ENCODE results near the gene STYXL1. TPM values are rescaled to one million over a fixed set of nuclear protein-coding genes. Genes with fewer than 3 reads are reported as not detected.
A peak's percentile ranks its signal among the peaks of the same experiment; 100 is the strongest.
"Not testable (repeated sequence)": the region's sequence is repeated elsewhere in the genome, so short reads cannot be mapped to it uniquely, and the experiment has no call there.

The STYXL1 gene
- total and polyA plus RNA-seq, 4 donors = 36.6 to 45.8 (median 41.3) TPM

- Histone ChIP-seq H3K27me3 (ENCODE audit: control insufficient read depth in 3 of 3, insufficient read depth in 3 of 3, low read length in 2 of 3) (no peaks in the 10 kb centered on the region), H3K9me3 (ENCODE audit: control insufficient read depth in 4 of 4, insufficient read depth in 3 of 4, low read length in 3 of 4) (no peaks in the 10 kb centered on the region), H3K27ac (ENCODE audit: low read depth in 1 of 2, low read length in 1 of 2) (no peak overlapping the region), H3K9ac (ENCODE audit: insufficient read depth in 1 of 2, low read length in 2 of 2) (no peak overlapping the region), H3K36me3 (ENCODE audit: control insufficient read depth in 4 of 4, insufficient read depth in 4 of 4, low read length in 4 of 4) (peaks cover 6 to 13% (median 8%) of the 10 kb centered on the region in 4 donors), H3K4me1 (ENCODE audit: control insufficient read depth in 5 of 5, insufficient read depth in 5 of 5, low read length in 5 of 5) (peaks cover 0 to 6% (median 0%) of the 10 kb centered on the region in 5 donors), H3K4me3 (no peak overlapping the region)
- TF ChIP-seq, protein P1, sequence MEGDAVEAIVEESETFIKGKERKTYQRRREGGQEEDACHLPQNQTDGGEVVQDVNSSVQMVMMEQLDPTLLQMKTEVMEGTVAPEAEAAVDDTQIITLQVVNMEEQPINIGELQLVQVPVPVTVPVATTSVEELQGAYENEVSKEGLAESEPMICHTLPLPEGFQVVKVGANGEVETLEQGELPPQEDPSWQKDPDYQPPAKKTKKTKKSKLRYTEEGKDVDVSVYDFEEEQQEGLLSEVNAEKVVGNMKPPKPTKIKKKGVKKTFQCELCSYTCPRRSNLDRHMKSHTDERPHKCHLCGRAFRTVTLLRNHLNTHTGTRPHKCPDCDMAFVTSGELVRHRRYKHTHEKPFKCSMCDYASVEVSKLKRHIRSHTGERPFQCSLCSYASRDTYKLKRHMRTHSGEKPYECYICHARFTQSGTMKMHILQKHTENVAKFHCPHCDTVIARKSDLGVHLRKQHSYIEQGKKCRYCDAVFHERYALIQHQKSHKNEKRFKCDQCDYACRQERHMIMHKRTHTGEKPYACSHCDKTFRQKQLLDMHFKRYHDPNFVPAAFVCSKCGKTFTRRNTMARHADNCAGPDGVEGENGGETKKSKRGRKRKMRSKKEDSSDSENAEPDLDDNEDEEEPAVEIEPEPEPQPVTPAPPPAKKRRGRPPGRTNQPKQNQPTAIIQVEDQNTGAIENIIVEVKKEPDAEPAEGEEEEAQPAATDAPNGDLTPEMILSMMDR (IDR thresholded peaks at IDR 0.05; ENCODE audit: control extremely low read depth, extremely low read depth) = no peak
- peak in 1 of 3 donors; percentile 25 for DNase-seq
- peak; percentile 53 for ATAC-seq (ENCODE audit: insufficient read depth, low FRiP score)
- WGBS, 2 donors = 19 to 41% methylated on average over 4 of the region's 4 CpGs
These were observed 24.8 kb downstream of the STYXL1 start for GRCh38 chr7:76023002-76023401.

DNA sequence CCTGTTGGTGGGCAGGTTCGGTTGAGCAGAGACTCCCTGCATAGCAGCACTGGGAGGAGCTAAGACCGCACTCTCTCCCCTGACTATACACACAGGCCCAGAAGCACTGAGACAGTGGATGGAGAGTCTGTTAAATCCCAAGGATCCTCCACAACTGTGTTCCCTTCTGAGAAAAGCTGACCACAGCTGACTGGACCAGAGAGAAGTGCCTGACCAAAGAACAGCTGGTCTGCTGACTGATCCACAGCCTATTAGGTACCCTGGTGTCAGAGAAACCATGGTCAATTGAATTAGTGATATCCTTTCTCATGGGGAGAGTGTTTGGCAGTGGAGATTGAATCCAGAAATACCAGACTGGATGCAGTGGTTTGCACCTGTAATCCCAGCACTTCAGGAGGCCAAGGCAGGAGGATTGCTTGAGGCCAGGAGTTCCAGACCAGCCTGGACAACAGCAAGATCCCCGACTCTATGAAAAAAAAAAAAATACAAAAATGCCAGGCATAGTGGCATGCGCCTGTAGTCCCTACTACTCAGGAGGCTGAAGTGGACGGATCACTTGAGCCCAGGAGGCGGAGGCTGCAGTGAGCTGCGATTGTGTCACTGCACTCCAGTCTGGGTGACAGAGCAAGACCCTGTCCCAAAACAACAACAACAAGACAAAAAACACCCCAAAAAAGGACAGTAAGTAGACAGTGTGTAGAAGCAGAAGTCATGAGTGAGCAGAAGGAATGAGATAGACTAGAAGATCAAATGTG lies 25.6 kb downstream of the STYXL1 start:
- WGBS, 2 donors = 72 to 92% methylated on average over 7 of the region's 7 CpGs
- TF ChIP-seq, protein P1 (IDR thresholded peaks at IDR 0.05; ENCODE audit: control extremely low read depth, extremely low read depth) = no peak
- no peak overlapping the region for H3K4me3 ChIP-seq

DNA sequence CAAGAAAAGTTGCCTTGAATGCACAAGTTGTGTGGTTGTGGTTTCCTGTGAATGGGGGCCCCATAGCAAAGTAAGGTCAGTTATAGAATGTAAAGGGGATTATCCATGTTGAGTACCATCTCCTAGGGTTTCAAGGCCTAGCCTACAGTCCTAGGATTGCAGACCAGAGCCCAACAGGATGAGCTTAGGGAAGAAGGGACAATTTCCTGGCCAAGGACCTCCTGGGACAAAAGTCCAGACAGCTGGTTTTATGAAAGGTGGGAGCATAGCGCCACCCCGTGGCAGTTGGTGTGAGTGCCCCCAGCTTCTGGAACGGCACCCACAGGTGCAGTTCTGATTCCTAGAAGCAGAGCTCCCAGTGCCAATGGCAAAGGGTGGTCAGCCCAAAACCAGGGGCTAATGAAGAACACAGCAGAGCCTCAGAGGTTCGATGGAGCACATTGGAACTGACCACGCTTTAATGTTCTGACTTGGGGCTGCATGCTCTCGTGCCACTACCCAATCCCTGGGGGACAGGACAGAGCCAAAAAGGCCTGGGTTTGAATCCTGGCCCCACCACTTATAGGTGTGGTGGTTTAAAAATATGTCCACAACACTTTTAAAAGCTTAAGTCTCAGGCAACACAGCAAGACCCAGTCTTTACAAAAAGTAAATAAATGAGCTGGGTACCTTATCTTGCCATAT lies 27.6 kb downstream of the STYXL1 start:
- Histone ChIP-seq H3K9me3 (ENCODE audit: control insufficient read depth in 4 of 4, insufficient read depth in 3 of 4, low read length in 3 of 4) (no peaks in the 10 kb centered on the region), H3K36me3 (ENCODE audit: control insufficient read depth in 4 of 4, insufficient read depth in 4 of 4, low read length in 4 of 4) (peaks cover 6 to 13% (median 10%) of the 10 kb centered on the region in 4 donors), H3K4me1 (ENCODE audit: control insufficient read depth in 5 of 5, insufficient read depth in 5 of 5, low read length in 5 of 5) (peaks cover 0 to 6% (median 0%) of the 10 kb centered on the region in 5 donors), H3K27ac (ENCODE audit: low read depth in 1 of 2, low read length in 1 of 2) (no peak overlapping the region), H3K4me3 (no peak overlapping the region), H3K27me3 (ENCODE audit: control insufficient read depth in 3 of 3, insufficient read depth in 3 of 3, low read length in 2 of 3) (no peaks in the 10 kb centered on the region), H3K9ac (ENCODE audit: insufficient read depth in 1 of 2, low read length in 2 of 2) (no peak overlapping the region)
- ATAC-seq (ENCODE audit: insufficient read depth, low FRiP score) (peak; percentile 75), DNase-seq (peak; percentile 60 to 72 (median 68))
- TF ChIP-seq, protein P1 (IDR thresholded peaks at IDR 0.05; ENCODE audit: control extremely low read depth, extremely low read depth) = peak; percentile 85
- 45 to 47% methylated on average over 6 of the region's 6 CpGs for WGBS, 2 donors

More for the DNA sequence above, 25.6 kb downstream of the STYXL1 start:
- Histone ChIP-seq H3K36me3 (ENCODE audit: control insufficient read depth in 4 of 4, insufficient read depth in 4 of 4, low read length in 4 of 4) (peaks cover 6 to 13% (median 8%) of the 10 kb centered on the region in 4 donors), H3K4me1 (ENCODE audit: control insufficient read depth in 5 of 5, insufficient read depth in 5 of 5, low read length in 5 of 5) (peaks cover 0 to 6% (median 0%) of the 10 kb centered on the region in 5 donors), H3K27ac (ENCODE audit: low read depth in 1 of 2, low read length in 1 of 2) (no peak overlapping the region), H3K9me3 (ENCODE audit: control insufficient read depth in 4 of 4, insufficient read depth in 3 of 4, low read length in 3 of 4) (no peaks in the 10 kb centered on the region), H3K9ac (ENCODE audit: insufficient read depth in 1 of 2, low read length in 2 of 2) (no peak overlapping the region), H3K27me3 (ENCODE audit: control insufficient read depth in 3 of 3, insufficient read depth in 3 of 3, low read length in 2 of 3) (no peaks in the 10 kb centered on the region)
- ATAC-seq (ENCODE audit: insufficient read depth, low FRiP score) = no peak
- no peak for DNase-seq

- not testable (repeated sequence) for H3K4me3 ChIP-seq; H3K27me3 ChIP-seq (ENCODE audit: control insufficient read depth in 3 of 3, insufficient read depth in 3 of 3, low read length in 2 of 3); DNase-seq; ATAC-seq (ENCODE audit: insufficient read depth, low FRiP score); H3K9ac ChIP-seq (ENCODE audit: insufficient read depth in 1 of 2, low read length in 2 of 2); H3K9me3 ChIP-seq (ENCODE audit: control insufficient read depth in 4 of 4, insufficient read depth in 3 of 4, low read length in 3 of 4); H3K27ac ChIP-seq (ENCODE audit: low read depth in 1 of 2, low read length in 1 of 2); H3K4me1 ChIP-seq (ENCODE audit: control insufficient read depth in 5 of 5, insufficient read depth in 5 of 5, low read length in 5 of 5)
- peaks cover 6 to 13% (median 10%) of the 10 kb centered on the region in 4 donors for H3K36me3 ChIP-seq (ENCODE audit: control insufficient read depth in 4 of 4, insufficient read depth in 4 of 4, low read length in 4 of 4)
- WGBS, 2 donors = 99% methylated on average over 4 of the region's 4 CpGs
These were observed 29.3 kb downstream of the STYXL1 start for GRCh38 chr7:76018520-76018919.
